IPS-NIHi11 (cell line): ENCODE measurements around the gene TCP11.

Experiments used
- DNase-seq: peaks from one replicate; pipeline ENCODE4 v3.0.0; 2012; ENCODE audit warnings: mixed read lengths, low spot score

TCP11 gene

GRCh38 chr6:35080821-35081425 lies 60.2 kb downstream of the TCP11 start:
- no peak for DNase-seq

- DNase-seq: no peak
Measured at GRCh38 chr6:35080016-35080680, 61.0 kb downstream of the TCP11 start.

GRCh38 chr6:35079311-35080000 lies 61.7 kb downstream of the TCP11 start:
- no peak for DNase-seq

GRCh38 chr6:35078896-35079295 lies 62.2 kb downstream of the TCP11 start:
- no peak for DNase-seq

GRCh38 chr6:35078226-35078850 lies 62.8 kb downstream of the TCP11 start:
- DNase-seq: no peak

- no peak for DNase-seq
Measured at GRCh38 chr6:35077713-35078105, 63.4 kb downstream of the TCP11 start.

- no peak for DNase-seq
Measured at GRCh38 chr6:35076997-35077712, 64.0 kb downstream of the TCP11 start.

GRCh38 chr6:35073766-35074471 lies 67.2 kb downstream of the TCP11 start:
- DNase-seq: no peak

GRCh38 chr6:35073211-35073610 lies 67.9 kb downstream of the TCP11 start:
- DNase-seq: no peak

- DNase-seq: no peak
Measured at GRCh38 chr6:35072698-35073055, 68.5 kb downstream of the TCP11 start.

- no peak for DNase-seq
Measured at GRCh38 chr6:35072051-35072697, 69.0 kb downstream of the TCP11 start.

GRCh38 chr6:35071347-35071994 lies 69.7 kb downstream of the TCP11 start:
- DNase-seq: no peak

GRCh38 chr6:35070111-35070510 lies 71.0 kb downstream of the TCP11 start:
- DNase-seq: no peak

GRCh38 chr6:35069262-35069661 lies 71.9 kb downstream of the TCP11 start:
- no peak for DNase-seq

- DNase-seq: no peak
Measured at GRCh38 chr6:35068644-35069043, 72.5 kb downstream of the TCP11 start.

- DNase-seq: no peak
Measured at GRCh38 chr6:35068206-35068605, 72.9 kb downstream of the TCP11 start.
